ENCODE measurements around the gene KMT5C. TPM values are rescaled to one million over a fixed set of nuclear protein-coding genes. Genes with fewer than 3 reads are reported as not detected.

KMT5C gene
- total RNA-seq, 2 donors from 2014 or later: 17.8 to 32.3 TPM

- Histone ChIP-seq H3K27me3 (replicated peaks; ENCODE audit: insufficient read depth) (no peaks in the 10 kb centered on the region), H3K36me3 (no peaks in the 10 kb centered on the region), H3K4me3 (no peak overlapping the region), H3K4me1 (replicated peaks) (peaks cover 3% of the 10 kb centered on the region), H3K27ac (no peak overlapping the region), H3K9me3 (no peaks in the 10 kb centered on the region)
- 81% methylated on average over 48 of the region's 50 CpGs for WGBS
- DNase-seq (ENCODE audit: low spot score): no peak
- TF ChIP-seq POLR2A (IDR thresholded peaks at IDR 0.05) (no peak), POLR2AphosphoS5 (IDR thresholded peaks at IDR 0.05) (no peak), CTCF (IDR thresholded peaks at IDR 0.05) (no peak)
- intact Hi-C loops (cut with DNase I): loop anchor here (5.0 kb wide), 2 partner anchors 40 to 45 kb away; partner anchors contain the start of gene RPL28
Measured at GRCh38 chr19:55341595-55342531, 2.2 kb downstream of the KMT5C start.

- Histone ChIP-seq H3K27ac (no peak overlapping the region), H3K4me3 (no peak overlapping the region), H3K36me3 (no peaks in the 10 kb centered on the region), H3K27me3 (replicated peaks; ENCODE audit: insufficient read depth) (no peaks in the 10 kb centered on the region), H3K9me3 (no peaks in the 10 kb centered on the region), H3K4me1 (replicated peaks) (peaks cover 3% of the 10 kb centered on the region)
- TF ChIP-seq POLR2AphosphoS5 (IDR thresholded peaks at IDR 0.05) (no peak), POLR2A (IDR thresholded peaks at IDR 0.05) (no peak), CTCF (IDR thresholded peaks at IDR 0.05) (no peak)
- DNase-seq (ENCODE audit: low spot score): no peak
- WGBS: 27% methylated on average over 8 of the region's 9 CpGs
- intact Hi-C loops (cut with DNase I): loop anchor here (5.0 kb wide), 2 partner anchors 42 to 43 kb away; partner anchors contain the start of gene RPL28
Measured at GRCh38 chr19:55344444-55344843, 4.8 kb downstream of the KMT5C start.

GRCh38 chr19:55345101-55345817 lies 5.6 kb downstream of the KMT5C start:
- H3K36me3 ChIP-seq: no peaks in the 10 kb centered on the region
- no peak for DNase-seq (ENCODE audit: low spot score)
- intact Hi-C loops (cut with DNase I): no loop called here
- peaks cover 1% of the 10 kb centered on the region for H3K4me1 ChIP-seq (replicated peaks)
- H3K27me3 ChIP-seq (replicated peaks; ENCODE audit: insufficient read depth): no peaks in the 10 kb centered on the region
- no peak for TF ChIP-seq CTCF (IDR thresholded peaks at IDR 0.05)
- TF ChIP-seq POLR2A (IDR thresholded peaks at IDR 0.05): no peak
- no peak for TF ChIP-seq POLR2AphosphoS5 (IDR thresholded peaks at IDR 0.05)
- no peaks in the 10 kb centered on the region for H3K9me3 ChIP-seq
- 88% methylated on average over 22 of the region's 22 CpGs for WGBS
- no peak overlapping the region for H3K27ac ChIP-seq
- no peak overlapping the region for H3K4me3 ChIP-seq

- WGBS: 83% methylated on average over 43 of the region's 43 CpGs
- DNase-seq (ENCODE audit: low spot score): no peak
- Histone ChIP-seq H3K4me1 (replicated peaks) (no peaks in the 10 kb centered on the region), H3K27me3 (replicated peaks; ENCODE audit: insufficient read depth) (no peaks in the 10 kb centered on the region), H3K4me3 (no peak overlapping the region), H3K9me3 (no peaks in the 10 kb centered on the region), H3K36me3 (no peaks in the 10 kb centered on the region), H3K27ac (no peak overlapping the region)
- intact Hi-C loops (cut with DNase I): no loop called here
- TF ChIP-seq CTCF (IDR thresholded peaks at IDR 0.05): no peak
- TF ChIP-seq POLR2A (IDR thresholded peaks at IDR 0.05): no peak
- no peak for TF ChIP-seq POLR2AphosphoS5 (IDR thresholded peaks at IDR 0.05)
Measured at GRCh38 chr19:55345818-55346724, 6.4 kb downstream of the KMT5C start.
